PFSK-1 (cell line): Measurements from ENCODE around the gene MMD.

ENCODE experiments used
- FOXP2 ChIP-seq: optimal IDR thresholded peaks from 2 replicates; pipeline ENCODE3; 2011; ENCODE audit warnings: borderline replicate concordance, control low read depth, inconsistent platforms; ENCODE audit not compliant: insufficient read depth; ENCODE audit errors: extremely low read length, extremely low read depth
- POLR2AphosphoS5 ChIP-seq: IDR thresholded peaks from 2 replicates; pipeline ENCODE4 v1.6.1; 2012; ENCODE audit warnings: low read depth, mild to moderate bottlenecking, control low read depth, low read length, moderate library complexity
- REST ChIP-seq, 2 experiments: IDR thresholded peaks; 2 replicates each; pipeline versions ENCODE4 v1.6.1 to v1.8.0; 2011 to 2012; ENCODE audit warnings: low read depth in 2 of 2, low read length in 2 of 2, control low read depth in 1 of 2, inconsistent platforms in 1 of 2, mild to moderate bottlenecking in 1 of 2, moderate library complexity in 1 of 2; ENCODE audit not compliant: insufficient read depth in 1 of 2
- SIN3A ChIP-seq: IDR thresholded peaks from 2 replicates; pipeline ENCODE4 v1.6.1; 2012; ENCODE audit warnings: mild to moderate bottlenecking, low read length, moderate library complexity, borderline replicate concordance; ENCODE audit not compliant: insufficient read depth
- TAF1 ChIP-seq: IDR thresholded peaks from 2 replicates; pipeline ENCODE4 v1.6.1; 2012; ENCODE audit warnings: low read length, control low read depth, borderline replicate concordance; ENCODE audit not compliant: insufficient read depth

The MMD gene

DNA sequence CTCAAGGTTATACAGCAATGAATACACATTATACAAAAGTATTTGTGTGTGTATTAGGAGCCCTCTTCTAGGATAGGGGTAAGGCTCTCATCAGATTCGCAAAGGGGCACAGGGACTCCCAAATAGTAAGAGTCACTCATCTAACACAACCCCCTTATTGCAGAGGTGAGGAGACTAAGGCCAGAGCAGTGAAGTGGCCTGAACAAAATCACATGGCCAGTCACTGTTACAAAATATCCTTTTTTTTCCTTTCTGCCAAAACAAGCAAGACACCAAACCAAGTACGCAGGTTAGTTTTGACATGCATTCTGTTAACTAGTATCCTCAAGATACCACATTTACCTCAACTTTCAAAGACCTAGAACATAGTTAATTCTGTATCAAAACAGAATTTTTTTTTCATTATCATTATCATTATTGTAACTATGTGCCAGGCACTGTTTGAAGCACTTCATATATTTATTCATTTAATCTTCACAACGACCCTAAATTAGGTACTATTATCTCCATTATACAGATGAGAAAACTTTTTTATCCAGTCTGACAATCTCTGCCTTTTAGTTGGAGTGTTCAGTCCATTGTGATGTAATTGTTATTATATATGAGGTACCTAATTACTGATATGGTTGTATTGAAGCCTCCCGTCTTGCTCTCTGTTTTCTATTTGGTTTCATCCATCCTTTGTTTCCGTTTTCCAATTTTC, 25.7 kb downstream of the MMD start:
- TF ChIP-seq POLR2AphosphoS5: no peak
- TF ChIP-seq TAF1: no peak
- TF ChIP-seq SIN3A: no peak
- no peak for TF ChIP-seq REST (IDR thresholded peaks at IDR 0.05; ENCODE audit: insufficient read depth in 1 of 2, low read depth in 2 of 2, low read length in 2 of 2)
- no peak for TF ChIP-seq FOXP2

GRCh38 chr17:55394357-55395021, 27.1 kb downstream of the MMD start:
- TF ChIP-seq REST (IDR thresholded peaks at IDR 0.05; ENCODE audit: insufficient read depth in 1 of 2, low read depth in 2 of 2, low read length in 2 of 2) (no peak), POLR2AphosphoS5 (no peak), TAF1 (no peak), SIN3A (no peak), FOXP2 (no peak)

GRCh38 chr17:55391764-55392467, 29.7 kb downstream of the MMD start:
- TF ChIP-seq POLR2AphosphoS5 (no peak), SIN3A (no peak)

DNA sequence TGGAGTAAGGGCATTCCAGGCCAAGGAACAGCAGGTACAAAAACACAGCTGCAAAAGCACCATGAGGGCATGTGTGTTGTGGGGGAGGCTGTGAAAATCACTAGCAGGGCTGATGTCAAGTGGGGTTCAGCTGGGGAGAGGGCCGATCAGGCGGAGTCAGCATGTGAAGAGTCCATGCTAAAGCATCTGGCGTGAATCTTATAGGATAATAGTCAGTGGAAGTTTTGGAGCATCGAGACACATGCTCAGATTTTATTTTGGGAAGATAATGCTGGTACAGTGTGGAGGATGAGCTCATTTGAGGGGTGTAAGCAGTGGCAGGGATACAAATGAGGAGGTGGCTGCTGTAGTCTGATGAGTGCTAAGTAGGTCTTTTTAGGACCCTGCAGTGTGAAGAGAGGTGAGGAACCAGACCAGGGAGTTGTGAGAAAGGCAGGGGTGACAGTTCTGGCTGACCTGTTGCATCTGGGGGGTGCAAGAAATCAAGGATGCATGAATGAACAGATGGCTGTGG, 30.3 kb downstream of the MMD start:
- TF ChIP-seq FOXP2 (no peak), REST (IDR thresholded peaks at IDR 0.05; ENCODE audit: insufficient read depth in 1 of 2, low read depth in 2 of 2, low read length in 2 of 2) (no peak), SIN3A (no peak), TAF1 (no peak), POLR2AphosphoS5 (no peak)

GRCh38 chr17:55390364-55390977, 31.2 kb downstream of the MMD start:
- no peak for TF ChIP-seq POLR2AphosphoS5
- TF ChIP-seq TAF1: no peak
- no peak for TF ChIP-seq SIN3A
- no peak for TF ChIP-seq FOXP2
- TF ChIP-seq REST (IDR thresholded peaks at IDR 0.05; ENCODE audit: insufficient read depth in 1 of 2, low read depth in 2 of 2, low read length in 2 of 2): no peak
